K562 (cell line): ENCODE data around the gene SEC14L3.

Source experiments
- ATF6 ChIP-seq: sonication (generic); formaldehyde crosslinking; IDR thresholded peaks from 2 replicates; pipeline ENCODE4 v1.4.0; 2020; ENCODE audit warnings: mild to moderate bottlenecking, missing genetic modification reagents
- EP300 ChIP-seq: IDR thresholded peaks from 2 replicates; pipeline ENCODE4 v1.6.1; 2012; ENCODE audit warnings: low read length, improper control_type of control experiment
- HNRNPH1 ChIP-seq: fragments of 200-400 bp; formaldehyde crosslinking; optimal IDR thresholded peaks from 2 replicates; pipeline ENCODE3; 2017; ENCODE audit warnings: low read depth, mild to moderate bottlenecking, low read length, moderate library complexity
- ILK ChIP-seq: fragments of 450-650 bp; IDR thresholded peaks from 2 replicates; pipeline ENCODE4 v1.6.1; 2016; ENCODE audit warnings: missing genetic modification characterization, low read depth, mild to moderate bottlenecking, missing compliant biosample characterization, moderate library complexity, borderline replicate concordance
- KDM1A ChIP-seq, 2 experiments: fragments of 450-650 bp; IDR thresholded peaks; 2 replicates each; pipeline ENCODE4 v1.6.1; 2016; ENCODE audit warnings: mild to moderate bottlenecking in 2 of 2
- KDM5B ChIP-seq: fragments of 200-600 bp; sonication (generic); IDR thresholded peaks from 2 replicates; pipeline ENCODE4 v1.6.1; 2012; ENCODE audit warnings: low read depth, mild to moderate bottlenecking, moderate library complexity, low read length, control low read depth, inconsistent platforms; ENCODE audit not compliant: insufficient replicate concordance
- NCOA6 ChIP-seq: fragments of 450-650 bp; IDR thresholded peaks from 2 replicates; pipeline ENCODE4 v1.6.1; 2017; ENCODE audit warnings: mild to moderate bottlenecking
- NKRF ChIP-seq: fragments of 450-650 bp; IDR thresholded peaks from 2 replicates; pipeline ENCODE4 v1.6.1; 2016; ENCODE audit warnings: borderline replicate concordance
- POLR2A ChIP-seq: fragments of 450-650 bp; conservative IDR thresholded peaks from 2 replicates; pipeline ENCODE4 v1.6.1; 2016
- TARDBP ChIP-seq: fragments of 450-650 bp; IDR thresholded peaks from 2 replicates; pipeline ENCODE4 v1.6.1; 2016
- ZKSCAN8 ChIP-seq: fragments of 200-800 bp; sonication (Bioruptor generic); IDR thresholded peaks from 2 replicates; pipeline ENCODE4 v1.6.1; 2016; ENCODE audit warnings: missing genetic modification characterization, missing compliant biosample characterization
- ZNF140 ChIP-seq: fragments of 250-450 bp; sonication (Bioruptor Pico); IDR thresholded peaks from 2 replicates; pipeline ENCODE4 v1.8.0; 2021; ENCODE audit warnings: moderate library complexity, mild to moderate bottlenecking, inconsistent platforms
- ZNF280B ChIP-seq: fragments of 250-450 bp; sonication (Bioruptor Pico); IDR thresholded peaks from 2 replicates; pipeline ENCODE4 v1.5.1; 2021; ENCODE audit warnings: mild to moderate bottlenecking

- no peak for TF ChIP-seq ZKSCAN8 (CRISPR knock-in tag)
- no peak for TF ChIP-seq POLR2A
- no peak for TF ChIP-seq NCOA6
- TF ChIP-seq EP300 = no peak
- TF ChIP-seq KDM1A (IDR thresholded peaks at IDR 0.05) = no peak
- no peak for TF ChIP-seq ILK
- no peak for TF ChIP-seq HNRNPH1
- no peak for TF ChIP-seq KDM5B
- TF ChIP-seq ATF6 = no peak
- TF ChIP-seq NKRF = no peak
- TF ChIP-seq ZNF280B (CRISPR knock-in tag) = no peak
- TF ChIP-seq TARDBP = no peak
- TF ChIP-seq ZNF140 = no peak
These were observed 19.0 kb downstream of the SEC14L3 start for GRCh38 chr22:30452861-30453260.
